OCI-LY7 (cell line): ENCODE results near the gene CHKA. TPM values are rescaled to one million over a fixed set of nuclear protein-coding genes. Genes with fewer than 3 reads are reported as not detected.

ENCODE experiments used
- BruUV-seq: library from RNA; stranded (reverse); fragments of 400-500 nt; replicated peaks from 2 replicates; lab custom pipeline; 2021; lab: Mats Ljungman, UMichigan
- CTCF ChIA-PET: fragments of 300-600 bp; sonication (Branson Sonifier 250); formaldehyde crosslinking; loops from one replicate; lab custom pipeline; 2022; ENCODE audit warnings: antibody characterized with exemption; ENCODE audit not compliant: unreplicated experiment; lab: Charles Lee
- POLR2A ChIA-PET: fragments of 300-600 bp; sonication (Branson Sonifier 250); formaldehyde crosslinking; loops from one replicate; lab custom pipeline; 2022; ENCODE audit warnings: antibody characterized with exemption; lab: Charles Lee
- DNase-seq: peaks from one replicate; pipeline ENCODE4 v3.0.0-alpha.2; 2015; ENCODE audit warnings: low spot score
- H2AFZ ChIP-seq: fragments of 200-600 bp; sonication (generic), shearing (Covaris generic); 2 replicates; pipeline ENCODE4 v1.6.1; 2014; ENCODE audit warnings: mild to moderate bottlenecking, antibody characterized with exemption, low read length, moderate library complexity
- H3K27ac ChIP-seq: fragments of 200-600 bp; sonication (generic); 2 replicates; pipeline ENCODE4 v1.5.1; 2014; ENCODE audit warnings: mixed run types, low read depth, mild to moderate bottlenecking, moderate library complexity, low read length, inconsistent platforms; ENCODE audit not compliant: poor library complexity, severe bottlenecking
- H3K36me3 ChIP-seq: fragments of 200-600 bp; sonication (generic); 2 replicates; pipeline ENCODE4 v1.6.1; 2014; ENCODE audit warnings: mild to moderate bottlenecking, antibody characterized with exemption, low read length, moderate library complexity, mixed read lengths; ENCODE audit not compliant: insufficient read depth
- H3K4me1 ChIP-seq: fragments of 200-600 bp; sonication (generic); 2 replicates; pipeline ENCODE4 v1.5.1; 2014; ENCODE audit warnings: mild to moderate bottlenecking, low read length; ENCODE audit not compliant: insufficient read depth, poor library complexity, severe bottlenecking
- H3K4me2 ChIP-seq: fragments of 200-600 bp; sonication (generic); 2 replicates; pipeline ENCODE4 v1.6.1; 2014; ENCODE audit warnings: mild to moderate bottlenecking, low read length
- H3K4me3 ChIP-seq: fragments of 200-600 bp; sonication (generic); 2 replicates; pipeline ENCODE4 v1.5.1; 2014; ENCODE audit warnings: mild to moderate bottlenecking, low read depth, low read length; ENCODE audit not compliant: poor library complexity, severe bottlenecking
- H3K79me2 ChIP-seq: fragments of 200-600 bp; sonication (generic); 2 replicates; pipeline ENCODE4 v1.6.1; 2016; ENCODE audit warnings: low read depth, mild to moderate bottlenecking, low read length, moderate library complexity, mixed read lengths; ENCODE audit not compliant: insufficient read depth
- H3K9me2 ChIP-seq: fragments of 200-600 bp; sonication (generic); 2 replicates; pipeline ENCODE4 v1.6.1; 2016; ENCODE audit warnings: mild to moderate bottlenecking, low read length, mixed read lengths; ENCODE audit not compliant: insufficient read depth
- H3K9me3 ChIP-seq: fragments of 200-600 bp; sonication (generic); 2 replicates; pipeline ENCODE4 v1.6.1; 2014; ENCODE audit warnings: mild to moderate bottlenecking, mixed run types, low read length, mixed read lengths
- H4K20me1 ChIP-seq: fragments of 200-600 bp; sonication (generic); 2 replicates; pipeline ENCODE4 v1.6.1; 2014; ENCODE audit warnings: mild to moderate bottlenecking, antibody characterized with exemption, low read length, moderate library complexity, mixed read lengths; ENCODE audit not compliant: insufficient read depth
- CTCF ChIP-seq: fragments of 200-600 bp; sonication (generic); conservative IDR thresholded peaks from 2 replicates; pipeline ENCODE4 v1.5.1; 2014; ENCODE audit warnings: mild to moderate bottlenecking, antibody characterized with exemption, low read length, moderate library complexity, mixed read lengths
- EZH2phosphoT487 ChIP-seq: fragments of 200-600 bp; sonication (generic); IDR thresholded peaks from 2 replicates; pipeline ENCODE4 v1.6.1; 2018; ENCODE audit warnings: low read depth, borderline replicate concordance, mild to moderate bottlenecking, mixed run types, antibody characterized with exemption, low read length, moderate library complexity, mixed read lengths
- intact Hi-C: fragments of 100-400 bp; cut with micrococcal nuclease; formaldehyde crosslinking; loops from one replicate; pipeline ENCODE4 v1.10.0; 2022; ENCODE audit not compliant: unreplicated experiment
- microRNA-seq: library from miRNA; unstranded; fragments of <30 nt; microRNA quantifications from one replicate; pipeline ENCODE4 v1.2.0, GENCODE V29; 2022; ENCODE audit warnings: borderline replicate concordance
- small RNA-seq: library from RNA; depleted of rRNA; stranded (forward); fragments of <200 nt; gene quantifications from one replicate; pipeline ENCODE3, GENCODE V24; 2014
- total RNA-seq, 2 experiments: library from RNA; depleted of rRNA in 1 of 2; stranded (reverse); fragments of >200 nt in 1 of 2; shearing (Covaris generic) in 1 of 2; gene quantifications; 2 replicates each; pipeline ENCODE4 v1.2.3, GENCODE V29; 2014 to 2022

CHKA gene
- total RNA-seq, 2 experiments from 2014 or later = 36.1 to 47.2 TPM

GRCh38 chr11:68003846-68004550 lies 117.2 kb downstream of the CHKA start, which contains the start of gene UNC93B1:
UNC93B1 (minus strand) TSS chr11:68004097; CDS start chr11:68004043, 54 bp downstream.
- Histone ChIP-seq H3K9me2 (no peaks in the 10 kb centered on the region), H3K4me2 (peak within 1 kb of the TSS; percentile 97), H3K4me1 (peaks cover 57% of the 10 kb centered on the region), H3K9me3 (no peaks in the 10 kb centered on the region), H3K79me2 (no peaks in the 10 kb centered on the region), H4K20me1 (no peaks in the 10 kb centered on the region), H3K27ac (peak within 1 kb of the TSS; percentile 89), H3K4me3 (peak within 1 kb of the TSS; percentile 82), H2AFZ (peak within 1 kb of the TSS; percentile 16), H3K36me3 (peaks cover 11% of the 10 kb centered on the region)
- BruUV-seq = no TSS peak
- ChIA-PET CTCF (no interaction called here), POLR2A (interaction anchor here (1.2 kb wide), 1 partner anchor 21 kb away, joined by 4 read pairs; no protein-coding TSS in a partner anchor)
- no peak for TF ChIP-seq EZH2phosphoT487
- no peak for TF ChIP-seq CTCF
- intact Hi-C loops = loop anchor here (2.0 to 10.0 kb wide), 2 partner anchors 37 to 271 kb away; partner anchors contain the start of gene C11orf24
- peak; percentile 90 for DNase-seq

GRCh38 chr11:68002938-68003845 lies 118.0 kb downstream of the CHKA start:
- BruUV-seq = TSS peak; percentile 79
- ChIA-PET POLR2A (interaction anchor here (1.2 kb wide), 1 partner anchor 22 kb away, joined by 4 read pairs; no protein-coding TSS in a partner anchor), CTCF (no interaction called here)
- peak overlapping the region; percentile 89 for H3K27ac ChIP-seq
- peak overlapping the region; percentile 16; the same call in 1 of the 2 replicates for H2AFZ ChIP-seq
- H3K4me2 ChIP-seq = peak overlapping the region; percentile 97
- H3K9me2 ChIP-seq = no peaks in the 10 kb centered on the region
- peaks cover 13% of the 10 kb centered on the region for H3K36me3 ChIP-seq
- H3K9me3 ChIP-seq = no peaks in the 10 kb centered on the region
- DNase-seq = peak; percentile 68
- H3K79me2 ChIP-seq = no peaks in the 10 kb centered on the region
- TF ChIP-seq CTCF (no peak), EZH2phosphoT487 (no peak)
- H3K4me3 ChIP-seq = peak overlapping the region; percentile 82
- H4K20me1 ChIP-seq = no peaks in the 10 kb centered on the region
- peaks cover 55% of the 10 kb centered on the region for H3K4me1 ChIP-seq
- intact Hi-C loops = loop anchor here (2.0 to 10.0 kb wide), 2 partner anchors 38 to 272 kb away; partner anchors contain the start of gene C11orf24

Small RNA genes within 50 kb of the gene (microRNA-seq; reads per million reads assigned to microRNA genes)
- gene MIR4691 = not detected
- gene MIR6753 = 3.0 reads per million
- not detected for gene MIR7113

Small RNA genes within 50 kb of the gene (small RNA-seq; reads per million reads assigned to genes)
- gene MIR6753 = not detected

Other genes starting within 250 kb of the CHKA start
- 39.6 and 44.0 TPM in 2 replicates for gene UNC93B1, start 117.3 kb downstream of the CHKA start, total RNA-seq (2014; rRNA removed; shearing (Covaris generic))
- 49.7 and 52.1 TPM in 2 replicates for gene UNC93B1, start 117.3 kb downstream of the CHKA start, total RNA-seq (2022)
- gene ALDH3B1, start 111.1 kb downstream of the CHKA start, total RNA-seq (2014; rRNA removed; shearing (Covaris generic)) = 0.50 TPM in 1 of 2 replicates, not detected in the other
- 0.53 and 0.65 TPM in 2 replicates for gene ALDH3B1, start 111.1 kb downstream of the CHKA start, total RNA-seq (2022)
- 152 and 173 TPM in 2 replicates for gene NDUFS8, start 90.7 kb downstream of the CHKA start, total RNA-seq (2014; rRNA removed; shearing (Covaris generic))
- gene NDUFS8, start 90.7 kb downstream of the CHKA start, total RNA-seq (2022) = 126 and 132 TPM in 2 replicates
- gene TCIRG1, start 82.4 kb downstream of the CHKA start, total RNA-seq (2014; rRNA removed; shearing (Covaris generic)) = 148 and 199 TPM in 2 replicates
- gene TCIRG1, start 82.4 kb downstream of the CHKA start, total RNA-seq (2022) = 201 and 204 TPM in 2 replicates
- 13.9 and 14.3 TPM in 2 replicates for gene KMT5B, start 91.9 kb upstream of the CHKA start, total RNA-seq (2014; rRNA removed; shearing (Covaris generic))
- gene KMT5B, start 91.9 kb upstream of the CHKA start, total RNA-seq (2022) = 26.3 and 28.8 TPM in 2 replicates
- 53.9 and 81.1 TPM in 2 replicates for gene C11orf24, start 150.6 kb upstream of the CHKA start, total RNA-seq (2014; rRNA removed; shearing (Covaris generic))
- 94.1 and 114 TPM in 2 replicates for gene C11orf24, start 150.6 kb upstream of the CHKA start, total RNA-seq (2022)
- gene LRP5, start 191.2 kb upstream of the CHKA start, total RNA-seq (2014; rRNA removed; shearing (Covaris generic)) = 0.59 and 0.60 TPM in 2 replicates
- 0.26 TPM in 1 of 2 replicates, not detected in the other for gene LRP5, start 191.2 kb upstream of the CHKA start, total RNA-seq (2022)